Activated CD4-positive, CD25-positive, alpha-beta regulatory T cell treated with anti-CD3 and anti-CD28 coated beads, Interleukin-2, amount 50 U/mL, for 16 hours (primary cell): ENCODE measurements around the gene RC3H1.
"Not testable (repeated sequence)": the region's sequence is repeated elsewhere in the genome, so short reads cannot be mapped to it uniquely, and the experiment has no call there.

ENCODE experiments used
- DNase-seq: peaks from one replicate; pipeline ENCODE4 v3.0.0-alpha.2; 2020; ENCODE audit warnings: low read depth, low spot score

Gene RC3H1

GRCh38 chr1:174028495-174028894 is 6.3 kb upstream of the RC3H1 start:
- no peak for DNase-seq

- no peak for DNase-seq
These were observed 1.3 kb upstream of the RC3H1 start for GRCh38 chr1:174023440-174023839.

GRCh38 chr1:174022976-174023277 is 770 bp upstream of the RC3H1 start:
- no peak for DNase-seq

GRCh38 chr1:174021591-174022079 is 522 bp downstream of the RC3H1 start:
- DNase-seq = peak; percentile 3

- DNase-seq = no peak
These were observed 3.6 kb downstream of the RC3H1 start for GRCh38 chr1:174018565-174018964.

GRCh38 chr1:174017231-174017970 is 4.8 kb downstream of the RC3H1 start:
- DNase-seq = no peak

- DNase-seq = no peak
These were observed 8.2 kb downstream of the RC3H1 start for GRCh38 chr1:174013864-174014418.

- DNase-seq = no peak
These were observed 13.2 kb downstream of the RC3H1 start for GRCh38 chr1:174008979-174009378.

- DNase-seq = no peak
These were observed 13.9 kb downstream of the RC3H1 start for GRCh38 chr1:174008269-174008668.

GRCh38 chr1:174007851-174008250 is 14.3 kb downstream of the RC3H1 start:
- DNase-seq = no peak

- no peak for DNase-seq
These were observed 17.1 kb downstream of the RC3H1 start for GRCh38 chr1:174005032-174005431.

- no peak for DNase-seq
These were observed 18.3 kb downstream of the RC3H1 start for GRCh38 chr1:174003867-174004266.

GRCh38 chr1:174001573-174001972 is 20.6 kb downstream of the RC3H1 start:
- no peak for DNase-seq

- DNase-seq = no peak
These were observed 21.8 kb downstream of the RC3H1 start for GRCh38 chr1:174000371-174000770.

GRCh38 chr1:173997791-173998190 is 24.4 kb downstream of the RC3H1 start:
- DNase-seq = no peak

- no peak for DNase-seq
These were observed 25.2 kb downstream of the RC3H1 start for GRCh38 chr1:173996995-173997394.

GRCh38 chr1:173995475-173995874 is 26.7 kb downstream of the RC3H1 start:
- no peak for DNase-seq

- not testable (repeated sequence) for DNase-seq
These were observed 28.2 kb downstream of the RC3H1 start for GRCh38 chr1:173993948-173994347.

- DNase-seq = no peak
These were observed 34.1 kb downstream of the RC3H1 start for GRCh38 chr1:173988068-173988467.

- DNase-seq = no peak
These were observed 35.2 kb downstream of the RC3H1 start for GRCh38 chr1:173986951-173987350.

GRCh38 chr1:173970252-173970651 is 51.9 kb downstream of the RC3H1 start:
- no peak for DNase-seq

GRCh38 chr1:173965896-173966295 is 56.3 kb downstream of the RC3H1 start:
- DNase-seq = not testable (repeated sequence)

- no peak for DNase-seq
These were observed 58.7 kb downstream of the RC3H1 start for GRCh38 chr1:173963477-173963876.

- no peak for DNase-seq
These were observed 61.5 kb downstream of the RC3H1 start for GRCh38 chr1:173960625-173961024.
